A673 (cell line): ENCODE data around the gene STMP1.

Experiments used
- CTCF ChIP-seq: fragments of 300-800, 200-600 bp; sonication (generic); conservative IDR thresholded peaks from 2 replicates; pipeline ENCODE4 v1.5.1; 2017; ENCODE audit warnings: low read depth, mild to moderate bottlenecking, antibody characterized with exemption, low read length, moderate library complexity, mixed read lengths
- EZH2 ChIP-seq: fragments of 200-600 bp; sonication (generic); IDR thresholded peaks from 2 replicates; pipeline ENCODE4 v1.6.1; 2017; ENCODE audit warnings: borderline replicate concordance, low read depth, mild to moderate bottlenecking, mixed read lengths, antibody characterized with exemption, low read length; ENCODE audit not compliant: poor library complexity, severe bottlenecking

DNA sequence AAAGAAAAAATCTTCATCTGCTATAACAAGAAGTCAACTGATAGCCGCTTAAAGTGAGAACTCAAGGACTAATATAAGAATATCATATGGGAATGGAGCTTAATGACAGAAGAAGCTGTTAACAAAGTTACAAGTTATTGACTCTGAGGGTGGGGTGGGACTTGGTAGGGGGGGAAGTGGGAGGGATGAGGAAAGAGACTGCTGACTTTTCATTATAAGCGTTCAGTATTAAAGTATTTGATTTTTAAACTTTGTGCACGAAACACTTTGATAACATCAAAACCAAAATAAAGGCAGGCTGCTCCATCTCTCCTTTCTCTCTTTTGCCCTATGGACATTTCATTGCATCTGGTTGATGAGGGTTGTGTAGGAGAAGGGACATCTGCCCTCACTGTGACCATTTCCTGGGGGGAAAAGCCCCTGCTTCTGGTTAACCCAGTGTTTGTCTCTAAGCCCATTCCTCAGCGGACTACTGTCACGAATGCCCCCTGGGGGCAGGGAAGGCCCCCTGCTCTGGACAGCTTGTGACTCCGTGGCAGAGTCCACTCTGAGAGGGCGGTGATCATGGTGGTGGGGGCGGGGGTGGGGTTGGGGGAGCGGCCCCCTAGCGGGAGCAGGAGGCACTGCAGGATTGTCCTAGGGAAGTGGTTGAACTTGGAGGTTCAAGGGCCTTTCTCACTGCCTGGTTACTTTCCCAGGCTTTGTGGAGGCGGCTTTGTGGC, 48.3 kb downstream of the STMP1 start:
- TF ChIP-seq CTCF (peak; percentile 56), EZH2 (no peak)
